Panc1 (cell line): ENCODE data around the gene PI4K2A.

ENCODE experiments used
- POLR2AphosphoS5 ChIP-seq: IDR thresholded peaks from 2 replicates; pipeline ENCODE4 v1.6.1; 2012; ENCODE audit warnings: mild to moderate bottlenecking, low read depth, low read length, moderate library complexity
- SIN3A ChIP-seq: IDR thresholded peaks from 2 replicates; pipeline ENCODE4 v1.6.1; 2012; ENCODE audit warnings: low read depth, mild to moderate bottlenecking, low read length, moderate library complexity, borderline replicate concordance; ENCODE audit not compliant: insufficient read depth
- TCF7L2 ChIP-seq: IDR thresholded peaks from 2 replicates; pipeline ENCODE4 v1.6.1; 2011; ENCODE audit warnings: mild to moderate bottlenecking, low read depth, low read length, inconsistent platforms
- TF ChIP-seq, protein P1 (sequence below): fragments of 450-650 bp; IDR thresholded peaks from 2 replicates; pipeline ENCODE4 v1.5.1; 2017; ENCODE audit warnings: mild to moderate bottlenecking
- TF ChIP-seq, protein P2 (sequence below), 2 experiments: IDR thresholded peaks; 2 replicates each; pipeline ENCODE4 v1.6.1; 2011 to 2012; ENCODE audit warnings: low read depth in 2 of 2, control low read depth in 1 of 2, low read length in 1 of 2, mild to moderate bottlenecking in 1 of 2, moderate library complexity in 1 of 2; ENCODE audit not compliant: insufficient read depth in 1 of 2

DNA sequence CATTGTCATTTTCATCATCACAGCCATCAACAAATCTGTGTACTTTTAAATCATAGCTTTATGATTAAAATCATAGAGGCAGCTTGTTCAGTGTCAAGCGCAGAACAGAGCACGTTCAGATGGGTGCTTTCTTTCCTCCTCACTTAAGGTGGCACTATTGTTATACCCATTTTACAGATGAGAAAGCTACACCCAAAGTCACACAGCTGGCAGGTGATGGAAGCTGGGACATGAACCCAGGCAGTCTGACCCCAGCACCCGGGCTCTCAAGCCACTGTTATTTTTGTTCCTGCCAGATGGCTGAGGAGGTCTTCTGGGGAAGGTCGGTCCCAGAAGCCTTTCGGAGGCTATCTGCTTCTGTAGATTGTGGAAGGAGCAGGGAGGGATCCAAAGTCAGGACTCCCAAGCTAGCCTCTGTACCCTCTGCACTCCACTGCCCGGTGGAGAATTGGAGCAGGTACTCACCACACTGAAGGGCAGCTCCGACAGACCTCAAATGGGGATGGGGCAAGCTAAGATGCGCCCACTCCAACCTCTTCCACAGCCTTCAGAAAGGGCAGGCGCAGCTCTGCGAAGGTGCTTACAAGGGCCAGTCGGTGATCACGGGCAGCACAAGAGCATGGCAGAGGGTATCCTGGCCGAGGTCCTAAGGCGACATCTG is 46.0 kb downstream of the PI4K2A start:
- TF ChIP-seq, protein P1, sequence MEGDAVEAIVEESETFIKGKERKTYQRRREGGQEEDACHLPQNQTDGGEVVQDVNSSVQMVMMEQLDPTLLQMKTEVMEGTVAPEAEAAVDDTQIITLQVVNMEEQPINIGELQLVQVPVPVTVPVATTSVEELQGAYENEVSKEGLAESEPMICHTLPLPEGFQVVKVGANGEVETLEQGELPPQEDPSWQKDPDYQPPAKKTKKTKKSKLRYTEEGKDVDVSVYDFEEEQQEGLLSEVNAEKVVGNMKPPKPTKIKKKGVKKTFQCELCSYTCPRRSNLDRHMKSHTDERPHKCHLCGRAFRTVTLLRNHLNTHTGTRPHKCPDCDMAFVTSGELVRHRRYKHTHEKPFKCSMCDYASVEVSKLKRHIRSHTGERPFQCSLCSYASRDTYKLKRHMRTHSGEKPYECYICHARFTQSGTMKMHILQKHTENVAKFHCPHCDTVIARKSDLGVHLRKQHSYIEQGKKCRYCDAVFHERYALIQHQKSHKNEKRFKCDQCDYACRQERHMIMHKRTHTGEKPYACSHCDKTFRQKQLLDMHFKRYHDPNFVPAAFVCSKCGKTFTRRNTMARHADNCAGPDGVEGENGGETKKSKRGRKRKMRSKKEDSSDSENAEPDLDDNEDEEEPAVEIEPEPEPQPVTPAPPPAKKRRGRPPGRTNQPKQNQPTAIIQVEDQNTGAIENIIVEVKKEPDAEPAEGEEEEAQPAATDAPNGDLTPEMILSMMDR = no peak
- TF ChIP-seq POLR2AphosphoS5 (no peak), SIN3A (no peak), TCF7L2 (no peak)
- TF ChIP-seq, protein P2, sequence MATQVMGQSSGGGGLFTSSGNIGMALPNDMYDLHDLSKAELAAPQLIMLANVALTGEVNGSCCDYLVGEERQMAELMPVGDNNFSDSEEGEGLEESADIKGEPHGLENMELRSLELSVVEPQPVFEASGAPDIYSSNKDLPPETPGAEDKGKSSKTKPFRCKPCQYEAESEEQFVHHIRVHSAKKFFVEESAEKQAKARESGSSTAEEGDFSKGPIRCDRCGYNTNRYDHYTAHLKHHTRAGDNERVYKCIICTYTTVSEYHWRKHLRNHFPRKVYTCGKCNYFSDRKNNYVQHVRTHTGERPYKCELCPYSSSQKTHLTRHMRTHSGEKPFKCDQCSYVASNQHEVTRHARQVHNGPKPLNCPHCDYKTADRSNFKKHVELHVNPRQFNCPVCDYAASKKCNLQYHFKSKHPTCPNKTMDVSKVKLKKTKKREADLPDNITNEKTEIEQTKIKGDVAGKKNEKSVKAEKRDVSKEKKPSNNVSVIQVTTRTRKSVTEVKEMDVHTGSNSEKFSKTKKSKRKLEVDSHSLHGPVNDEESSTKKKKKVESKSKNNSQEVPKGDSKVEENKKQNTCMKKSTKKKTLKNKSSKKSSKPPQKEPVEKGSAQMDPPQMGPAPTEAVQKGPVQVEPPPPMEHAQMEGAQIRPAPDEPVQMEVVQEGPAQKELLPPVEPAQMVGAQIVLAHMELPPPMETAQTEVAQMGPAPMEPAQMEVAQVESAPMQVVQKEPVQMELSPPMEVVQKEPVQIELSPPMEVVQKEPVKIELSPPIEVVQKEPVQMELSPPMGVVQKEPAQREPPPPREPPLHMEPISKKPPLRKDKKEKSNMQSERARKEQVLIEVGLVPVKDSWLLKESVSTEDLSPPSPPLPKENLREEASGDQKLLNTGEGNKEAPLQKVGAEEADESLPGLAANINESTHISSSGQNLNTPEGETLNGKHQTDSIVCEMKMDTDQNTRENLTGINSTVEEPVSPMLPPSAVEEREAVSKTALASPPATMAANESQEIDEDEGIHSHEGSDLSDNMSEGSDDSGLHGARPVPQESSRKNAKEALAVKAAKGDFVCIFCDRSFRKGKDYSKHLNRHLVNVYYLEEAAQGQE (IDR thresholded peaks at IDR 0.05; ENCODE audit: insufficient read depth in 1 of 2, low read depth in 2 of 2, low read length in 1 of 2) = no peak
